ENCODE measurements around the gene LRRC3.

Gene LRRC3

DNA sequence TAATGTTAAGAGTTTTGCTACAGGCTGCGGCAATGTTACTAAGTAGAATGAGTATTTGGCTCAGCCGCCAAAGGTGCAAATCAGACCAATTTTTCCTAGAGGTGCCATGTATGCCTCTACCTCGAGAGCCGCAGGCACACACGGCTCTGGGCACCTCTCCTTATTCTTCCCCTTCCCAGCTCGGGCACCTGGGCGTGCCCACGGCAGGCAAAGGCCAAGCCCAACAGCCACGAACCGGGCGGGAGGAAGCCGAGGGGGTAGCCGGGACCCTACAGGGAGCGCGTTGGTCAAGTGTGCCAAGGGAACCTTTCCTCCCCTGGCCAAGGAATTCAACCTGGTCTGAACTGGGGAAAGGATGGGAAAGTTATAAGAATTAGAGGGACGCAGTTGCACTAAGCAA, 31.0 kb downstream of the LRRC3 start:
- DNase-seq (ENCODE audit: low read depth): no peak

DNA sequence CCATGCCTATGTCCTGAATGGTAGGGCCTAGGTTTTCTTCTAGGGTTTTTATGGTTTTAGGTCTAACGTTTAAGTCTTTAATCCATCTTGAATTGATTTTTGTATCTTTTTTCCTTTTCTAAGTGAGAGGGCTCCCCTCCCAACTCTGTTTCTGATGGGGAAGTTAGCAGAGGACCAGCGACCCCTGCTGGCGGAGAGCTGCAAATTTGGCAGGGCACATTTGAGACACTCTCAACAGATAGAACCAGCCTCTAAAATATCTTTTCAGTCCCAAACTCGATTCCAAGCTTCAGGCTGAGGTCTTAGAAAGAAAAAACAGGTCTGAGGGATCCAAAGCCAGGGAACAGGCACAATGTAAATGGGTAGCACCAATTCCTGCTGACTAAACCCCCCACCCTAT, 32.5 kb downstream of the LRRC3 start:
- no peak overlapping the region for H3K4me3 ChIP-seq (ENCODE audit: low read length)
- DNase-seq (ENCODE audit: low read depth): peak; percentile 12

More for the DNA sequence above, 31.0 kb downstream of the LRRC3 start:
- peak overlapping the region; percentile 53 for H3K4me3 ChIP-seq (ENCODE audit: low read length)
- no peak for TF ChIP-seq CTCF (conservative IDR thresholded peaks at IDR 0.05; ENCODE audit: low read length)

GRCh38 chr21:44489962-44490361, 34.7 kb downstream of the LRRC3 start:
- no peak overlapping the region for H3K4me3 ChIP-seq (ENCODE audit: low read length)
- no peak for DNase-seq (ENCODE audit: low read depth)
- no peak for TF ChIP-seq CTCF (conservative IDR thresholded peaks at IDR 0.05; ENCODE audit: low read length)

More for the DNA sequence above, 32.5 kb downstream of the LRRC3 start:
- peak; percentile 53 for TF ChIP-seq CTCF (conservative IDR thresholded peaks at IDR 0.05; ENCODE audit: low read length)

GRCh38 chr21:44490405-44490804, 35.1 kb downstream of the LRRC3 start:
- DNase-seq (ENCODE audit: low read depth): no peak
- no peak overlapping the region for H3K4me3 ChIP-seq (ENCODE audit: low read length)
- no peak for TF ChIP-seq CTCF (conservative IDR thresholded peaks at IDR 0.05; ENCODE audit: low read length)

DNA sequence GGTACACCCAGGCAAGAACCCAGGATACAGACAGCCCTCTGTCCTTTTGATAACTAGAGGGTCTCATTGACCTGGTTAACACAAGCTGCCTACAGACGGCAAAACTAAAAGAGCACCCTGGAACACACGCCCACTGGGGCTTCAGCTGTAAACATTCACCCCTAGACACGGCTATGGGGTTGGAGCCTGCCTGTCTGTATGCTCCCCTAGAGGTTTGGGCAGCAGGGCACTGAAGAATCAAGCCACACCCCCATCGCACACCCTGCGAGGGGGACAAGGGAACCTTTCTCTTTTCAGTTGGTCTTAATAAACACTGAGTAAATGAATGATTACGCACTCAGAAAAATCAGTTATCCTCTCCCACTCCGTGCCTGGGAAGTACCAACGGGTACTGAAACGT, 35.5 kb downstream of the LRRC3 start:
- DNase-seq (ENCODE audit: low read depth): no peak
- TF ChIP-seq CTCF (conservative IDR thresholded peaks at IDR 0.05; ENCODE audit: low read length): no peak
- no peak overlapping the region for H3K4me3 ChIP-seq (ENCODE audit: low read length)

- no peak for DNase-seq (ENCODE audit: low read depth)
- H3K4me3 ChIP-seq (ENCODE audit: low read length): no peak overlapping the region
- TF ChIP-seq CTCF (conservative IDR thresholded peaks at IDR 0.05; ENCODE audit: low read length): no peak
Observed at GRCh38 chr21:44492567-44493385, 37.5 kb downstream of the LRRC3 start.

GRCh38 chr21:44494418-44494817, 39.1 kb downstream of the LRRC3 start:
- H3K4me3 ChIP-seq (ENCODE audit: low read length): no peak overlapping the region
- no peak for DNase-seq (ENCODE audit: low read depth)
- TF ChIP-seq CTCF (conservative IDR thresholded peaks at IDR 0.05; ENCODE audit: low read length): no peak

All from AG10803 (cell line).